OCI-LY3 (cell line): Measurements from ENCODE around the gene TRERF1.

ENCODE experiments used
- H2AFZ ChIP-seq: fragments of 200-600, 300-600 bp; shearing (Covaris generic); 2 replicates; pipeline ENCODE4 v1.6.0; 2014; ENCODE audit warnings: antibody characterized with exemption, low read depth, low read length
- H3K27ac ChIP-seq: fragments of 200-600, 300-600 bp; sonication (generic); 2 replicates; pipeline ENCODE4 v1.5.1; 2014; ENCODE audit warnings: mild to moderate bottlenecking, low read length, moderate library complexity, mixed read lengths
- H3K27me3 ChIP-seq: fragments of 200-600, 300-600 bp; sonication (generic); 2 replicates; pipeline ENCODE4 v1.6.1; 2014; ENCODE audit warnings: low read depth, low read length, mixed read lengths
- H3K36me3 ChIP-seq: fragments of 200-600, 300-600 bp; sonication (generic); replicated peaks from 2 replicates; pipeline ENCODE3; 2014; ENCODE audit warnings: low read depth, low read length, mixed read lengths
- H3K4me1 ChIP-seq: fragments of 300-600, 200-600 bp; sonication (generic); 2 replicates; pipeline ENCODE4 v1.6.1; 2014; ENCODE audit warnings: low read length, mixed read lengths
- H3K4me2 ChIP-seq: fragments of 200-600, 300-600 bp; sonication (generic); 2 replicates; pipeline ENCODE4 v1.6.1; 2014; ENCODE audit warnings: low read length, mixed read lengths
- H3K4me3 ChIP-seq: fragments of 300-600, 200-600 bp; sonication (generic); 2 replicates; pipeline ENCODE4 v1.5.1; 2014; ENCODE audit warnings: antibody characterized with exemption, mild to moderate bottlenecking, low read length, moderate library complexity
- H3K79me2 ChIP-seq: fragments of 300-600, 200-600 bp; shearing (Covaris generic); 2 replicates; pipeline ENCODE4 v1.6.1; 2014; ENCODE audit warnings: mild to moderate bottlenecking, low read length, mixed read lengths
- H3K9ac ChIP-seq: fragments of 300-600, 200-600 bp; shearing (Covaris generic); 2 replicates; pipeline ENCODE4 v1.6.0; 2014; ENCODE audit warnings: mild to moderate bottlenecking, low read length, moderate library complexity
- H3K9me3 ChIP-seq: fragments of 200-600, 300-600 bp; shearing (Covaris generic); 2 replicates; pipeline ENCODE4 v1.6.1; 2014; ENCODE audit warnings: low read length, mixed read lengths; ENCODE audit not compliant: insufficient read depth
- H4K20me1 ChIP-seq: fragments of 200-600, 300-600 bp; sonication (generic); 2 replicates; pipeline ENCODE4 v1.6.1; 2016; ENCODE audit warnings: low read length, mixed read lengths; ENCODE audit not compliant: insufficient read depth
- EZH2phosphoT487 ChIP-seq: fragments of 200-600 bp; shearing (Covaris generic); IDR thresholded peaks from 2 replicates; pipeline ENCODE4 v1.6.1; 2018; ENCODE audit warnings: antibody characterized with exemption, mixed run types, low read depth
- TF ChIP-seq, protein P1 (sequence below): fragments of 200-600, 300-600 bp; sonication (generic); IDR thresholded peaks from 2 replicates; pipeline ENCODE4 v1.5.1; 2014; ENCODE audit warnings: antibody characterized with exemption, low read length, low read depth

TRERF1 gene

DNA sequence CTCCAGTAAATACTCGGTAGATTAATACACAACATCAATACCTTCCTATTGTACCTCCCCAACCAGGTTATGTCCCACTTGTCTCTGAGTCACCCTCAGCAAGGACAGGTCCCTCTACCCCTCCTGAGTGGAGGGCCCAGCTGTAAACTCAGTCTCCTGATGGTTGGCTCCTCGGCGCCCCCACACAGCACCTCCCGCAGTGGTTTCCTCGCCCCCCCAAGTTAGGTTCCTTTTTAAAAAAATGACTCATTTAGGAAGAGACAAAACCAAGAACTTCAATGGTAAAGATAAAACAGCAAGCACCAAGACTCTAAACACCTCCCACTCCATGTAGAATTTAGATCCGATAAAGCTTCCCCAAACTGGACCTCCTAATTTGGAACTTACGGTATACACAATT is 83.5 kb downstream of the TRERF1 start:
- no peaks in the 10 kb centered on the region for H3K9me3 ChIP-seq
- H3K27me3 ChIP-seq, result no peaks in the 10 kb centered on the region
- H3K36me3 ChIP-seq, result peaks cover 11% of the 10 kb centered on the region
- H3K9ac ChIP-seq, result peak overlapping the region; percentile 46
- peaks cover 65% of the 10 kb centered on the region for H3K4me1 ChIP-seq
- TF ChIP-seq EZH2phosphoT487, result no peak
- TF ChIP-seq, protein P1, sequence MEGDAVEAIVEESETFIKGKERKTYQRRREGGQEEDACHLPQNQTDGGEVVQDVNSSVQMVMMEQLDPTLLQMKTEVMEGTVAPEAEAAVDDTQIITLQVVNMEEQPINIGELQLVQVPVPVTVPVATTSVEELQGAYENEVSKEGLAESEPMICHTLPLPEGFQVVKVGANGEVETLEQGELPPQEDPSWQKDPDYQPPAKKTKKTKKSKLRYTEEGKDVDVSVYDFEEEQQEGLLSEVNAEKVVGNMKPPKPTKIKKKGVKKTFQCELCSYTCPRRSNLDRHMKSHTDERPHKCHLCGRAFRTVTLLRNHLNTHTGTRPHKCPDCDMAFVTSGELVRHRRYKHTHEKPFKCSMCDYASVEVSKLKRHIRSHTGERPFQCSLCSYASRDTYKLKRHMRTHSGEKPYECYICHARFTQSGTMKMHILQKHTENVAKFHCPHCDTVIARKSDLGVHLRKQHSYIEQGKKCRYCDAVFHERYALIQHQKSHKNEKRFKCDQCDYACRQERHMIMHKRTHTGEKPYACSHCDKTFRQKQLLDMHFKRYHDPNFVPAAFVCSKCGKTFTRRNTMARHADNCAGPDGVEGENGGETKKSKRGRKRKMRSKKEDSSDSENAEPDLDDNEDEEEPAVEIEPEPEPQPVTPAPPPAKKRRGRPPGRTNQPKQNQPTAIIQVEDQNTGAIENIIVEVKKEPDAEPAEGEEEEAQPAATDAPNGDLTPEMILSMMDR, result no peak
- H3K4me3 ChIP-seq, result peak overlapping the region; percentile 70
- H3K4me2 ChIP-seq, result peak overlapping the region; percentile 93
- H3K27ac ChIP-seq, result peak overlapping the region; percentile 57
- H3K79me2 ChIP-seq, result peaks cover 46% of the 10 kb centered on the region
- H4K20me1 ChIP-seq, result peaks cover 47% of the 10 kb centered on the region
- no peak overlapping the region for H2AFZ ChIP-seq

DNA sequence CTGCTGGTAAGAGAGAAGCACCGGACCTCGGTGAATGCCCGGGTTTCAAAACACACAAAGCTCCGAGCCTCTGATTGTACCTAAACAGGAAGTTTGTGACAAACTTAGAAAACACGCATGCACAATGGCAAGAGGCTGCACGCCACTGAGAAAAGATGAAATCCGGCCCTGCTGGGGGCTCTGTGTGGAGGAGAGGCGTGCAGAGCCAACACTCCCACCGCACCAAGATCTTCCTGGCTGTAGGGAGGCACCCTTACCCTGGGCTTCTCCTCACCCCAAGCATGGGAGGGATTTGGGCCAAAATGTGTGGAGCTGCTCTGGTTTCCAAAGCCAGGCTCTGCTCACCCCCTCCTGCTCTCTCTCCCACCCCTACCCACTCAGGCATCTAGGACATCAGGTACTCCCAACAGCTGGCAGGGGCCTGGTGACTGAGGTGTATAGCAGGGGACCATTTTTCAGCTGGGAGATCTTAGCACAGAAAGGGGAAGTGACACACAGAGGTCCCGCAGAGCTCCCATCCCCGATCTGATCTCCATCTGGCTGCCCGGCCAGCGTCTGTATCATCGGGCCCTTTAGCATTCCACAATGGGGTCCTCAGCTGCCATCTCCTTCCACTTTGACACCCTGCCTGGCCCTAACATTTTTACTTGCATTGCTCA is 84.2 kb downstream of the TRERF1 start:
- Histone ChIP-seq H4K20me1 (peaks cover 43% of the 10 kb centered on the region), H3K27ac (peak overlapping the region; percentile 57), H3K9me3 (no peaks in the 10 kb centered on the region), H3K79me2 (peaks cover 46% of the 10 kb centered on the region), H3K4me1 (peaks cover 59% of the 10 kb centered on the region), H3K9ac (peak overlapping the region; percentile 46), H3K4me3 (peak overlapping the region; percentile 70), H3K4me2 (peak overlapping the region; percentile 93), H2AFZ (no peak overlapping the region), H3K36me3 (peaks cover 8% of the 10 kb centered on the region), H3K27me3 (no peaks in the 10 kb centered on the region)
- no peak for TF ChIP-seq EZH2phosphoT487
- TF ChIP-seq, protein P1, result no peak

DNA sequence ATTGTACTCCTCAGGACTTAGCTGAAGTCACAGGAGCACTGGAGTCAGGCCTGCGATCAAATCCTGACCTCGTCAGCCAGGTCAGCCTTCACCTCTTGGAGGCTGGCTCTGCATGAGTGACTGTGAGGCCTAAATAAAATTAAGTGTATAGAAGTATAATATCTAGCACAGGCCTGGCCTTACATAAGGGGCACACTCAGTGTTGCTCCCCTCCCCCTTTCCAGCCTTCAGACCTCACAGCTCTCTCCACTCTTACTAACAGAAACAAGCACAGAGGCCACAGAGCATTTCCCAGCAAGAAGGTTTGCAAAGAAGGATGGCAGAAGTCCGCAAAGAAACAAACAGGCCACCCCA is 84.8 kb downstream of the TRERF1 start:
- TF ChIP-seq, protein P1, result no peak
- no peak for TF ChIP-seq EZH2phosphoT487
- H3K9me3 ChIP-seq, result no peaks in the 10 kb centered on the region
- peak overlapping the region; percentile 93 for H3K4me2 ChIP-seq
- no peak overlapping the region for H2AFZ ChIP-seq
- H3K4me1 ChIP-seq, result peaks cover 54% of the 10 kb centered on the region
- peak overlapping the region; percentile 70 for H3K4me3 ChIP-seq
- H3K9ac ChIP-seq, result peak overlapping the region; percentile 46
- H4K20me1 ChIP-seq, result peaks cover 39% of the 10 kb centered on the region; the same call in 1 of the 2 replicates
- H3K27me3 ChIP-seq, result no peaks in the 10 kb centered on the region
- peaks cover 46% of the 10 kb centered on the region for H3K79me2 ChIP-seq
- peaks cover 8% of the 10 kb centered on the region for H3K36me3 ChIP-seq
- peak overlapping the region; percentile 57; the same call in 1 of the 2 replicates for H3K27ac ChIP-seq

DNA sequence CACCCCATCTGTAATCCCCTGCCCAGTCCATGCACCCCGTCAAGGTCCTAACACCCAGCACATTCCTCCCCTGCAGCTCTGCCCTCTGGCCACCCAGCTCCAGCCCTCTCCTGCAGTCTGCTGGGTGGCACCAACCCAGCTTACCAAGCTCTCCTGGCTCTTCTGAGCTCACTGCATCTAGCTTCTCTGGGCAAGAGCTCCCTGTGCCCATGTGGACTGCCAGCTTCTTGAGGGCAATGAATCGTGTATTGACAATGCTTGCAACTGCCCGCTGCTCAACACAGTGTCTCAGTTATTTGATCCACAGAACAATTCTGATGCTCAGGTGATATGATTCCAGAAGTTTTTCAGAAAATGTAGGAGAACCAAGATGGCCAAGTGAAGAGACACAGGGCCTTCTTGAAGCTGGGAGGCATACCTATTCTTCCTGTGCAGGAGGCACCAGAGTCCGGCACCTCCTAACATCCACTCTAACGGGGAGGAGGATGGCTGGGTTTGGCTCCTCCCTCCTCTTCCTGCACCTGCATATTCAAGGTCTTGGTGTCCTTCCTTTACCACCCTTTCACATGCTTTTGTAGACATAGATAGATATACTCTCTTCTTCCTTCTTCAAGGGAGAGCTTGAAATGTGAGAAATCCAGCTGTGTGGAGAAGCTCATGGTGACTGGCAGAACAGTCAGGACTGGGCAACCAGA is 85.6 kb downstream of the TRERF1 start:
- TF ChIP-seq EZH2phosphoT487, result no peak
- TF ChIP-seq, protein P1, result no peak
- Histone ChIP-seq H3K9me3 (no peaks in the 10 kb centered on the region), H3K4me2 (no peak overlapping the region), H4K20me1 (peaks cover 34% of the 10 kb centered on the region; the same call in 1 of the 2 replicates), H2AFZ (no peak overlapping the region), H3K4me1 (peaks cover 54% of the 10 kb centered on the region), H3K27ac (no peak overlapping the region), H3K79me2 (peaks cover 46% of the 10 kb centered on the region), H3K36me3 (peaks cover 17% of the 10 kb centered on the region), H3K9ac (no peak overlapping the region), H3K27me3 (no peaks in the 10 kb centered on the region), H3K4me3 (no peak overlapping the region)
